ENCODE measurements around the gene SLCO3A1. TPM values are rescaled to one million over a fixed set of nuclear protein-coding genes. Genes with fewer than 3 reads are reported as not detected.
A peak's percentile ranks its signal among the peaks of the same experiment; 100 is the strongest.

Gene SLCO3A1
- total RNA-seq, 1 experiment from 2014 or later, result 23.4 TPM

GRCh38 chr15:92082006-92082843, 228.7 kb downstream of the SLCO3A1 start:
- in situ Hi-C loops (cut with HindIII; ENCODE audit: low pct_unique_long_range_greater_than_20kb, low sequenced_read_pairs), result no loop called here
- DNase-seq (ENCODE audit: low read depth), result peak; percentile 64

GRCh38 chr15:92083190-92083589, 229.7 kb downstream of the SLCO3A1 start:
- in situ Hi-C loops (cut with HindIII; ENCODE audit: low pct_unique_long_range_greater_than_20kb, low sequenced_read_pairs), result no loop called here
- no peak for DNase-seq (ENCODE audit: low read depth)

- in situ Hi-C loops (cut with HindIII; ENCODE audit: low pct_unique_long_range_greater_than_20kb, low sequenced_read_pairs), result no loop called here
- no peak for DNase-seq (ENCODE audit: low read depth)
These were observed 233.7 kb downstream of the SLCO3A1 start for GRCh38 chr15:92087211-92087610.

GRCh38 chr15:92091155-92091734, 237.7 kb downstream of the SLCO3A1 start:
- in situ Hi-C loops (cut with HindIII; ENCODE audit: low pct_unique_long_range_greater_than_20kb, low sequenced_read_pairs), result no loop called here
- no peak for DNase-seq (ENCODE audit: low read depth)

- no peak for DNase-seq (ENCODE audit: low read depth)
- in situ Hi-C loops (cut with HindIII; ENCODE audit: low pct_unique_long_range_greater_than_20kb, low sequenced_read_pairs), result no loop called here
These were observed 239.0 kb downstream of the SLCO3A1 start for GRCh38 chr15:92092289-92093105.

- no peak for DNase-seq (ENCODE audit: low read depth)
- in situ Hi-C loops (cut with HindIII; ENCODE audit: low pct_unique_long_range_greater_than_20kb, low sequenced_read_pairs), result no loop called here
These were observed 242.2 kb downstream of the SLCO3A1 start for GRCh38 chr15:92095693-92096092.

- DNase-seq (ENCODE audit: low read depth), result peak; percentile 44
- in situ Hi-C loops (cut with HindIII; ENCODE audit: low pct_unique_long_range_greater_than_20kb, low sequenced_read_pairs), result no loop called here
These were observed 244.1 kb downstream of the SLCO3A1 start for GRCh38 chr15:92097474-92098178.

GRCh38 chr15:92098869-92099268, 245.4 kb downstream of the SLCO3A1 start:
- in situ Hi-C loops (cut with HindIII; ENCODE audit: low pct_unique_long_range_greater_than_20kb, low sequenced_read_pairs), result no loop called here
- DNase-seq (ENCODE audit: low read depth), result no peak

- DNase-seq (ENCODE audit: low read depth), result no peak
- in situ Hi-C loops (cut with HindIII; ENCODE audit: low pct_unique_long_range_greater_than_20kb, low sequenced_read_pairs), result no loop called here
These were observed 246.8 kb downstream of the SLCO3A1 start for GRCh38 chr15:92100301-92100700.

GRCh38 chr15:92100751-92101150, 247.2 kb downstream of the SLCO3A1 start:
- in situ Hi-C loops (cut with HindIII; ENCODE audit: low pct_unique_long_range_greater_than_20kb, low sequenced_read_pairs), result no loop called here
- DNase-seq (ENCODE audit: low read depth), result no peak

- DNase-seq (ENCODE audit: low read depth), result no peak
- in situ Hi-C loops (cut with HindIII; ENCODE audit: low pct_unique_long_range_greater_than_20kb, low sequenced_read_pairs), result no loop called here
These were observed 248.3 kb downstream of the SLCO3A1 start for GRCh38 chr15:92101708-92102394.

GRCh38 chr15:92102395-92102755, 248.9 kb downstream of the SLCO3A1 start:
- in situ Hi-C loops (cut with HindIII; ENCODE audit: low pct_unique_long_range_greater_than_20kb, low sequenced_read_pairs), result no loop called here
- DNase-seq (ENCODE audit: low read depth), result no peak

GRCh38 chr15:92104072-92104471, 250.6 kb downstream of the SLCO3A1 start:
- DNase-seq (ENCODE audit: low read depth), result no peak
- in situ Hi-C loops (cut with HindIII; ENCODE audit: low pct_unique_long_range_greater_than_20kb, low sequenced_read_pairs), result no loop called here

- no peak for DNase-seq (ENCODE audit: low read depth)
- in situ Hi-C loops (cut with HindIII; ENCODE audit: low pct_unique_long_range_greater_than_20kb, low sequenced_read_pairs), result no loop called here
These were observed 252.1 kb downstream of the SLCO3A1 start for GRCh38 chr15:92105611-92106010.

- DNase-seq (ENCODE audit: low read depth), result no peak
- in situ Hi-C loops (cut with HindIII; ENCODE audit: low pct_unique_long_range_greater_than_20kb, low sequenced_read_pairs), result no loop called here
These were observed 254.0 kb downstream of the SLCO3A1 start for GRCh38 chr15:92107510-92107909.

- DNase-seq (ENCODE audit: low read depth), result no peak
- in situ Hi-C loops (cut with HindIII; ENCODE audit: low pct_unique_long_range_greater_than_20kb, low sequenced_read_pairs), result no loop called here
These were observed 255.8 kb downstream of the SLCO3A1 start for GRCh38 chr15:92109191-92109873.

GRCh38 chr15:92111291-92111690, 257.8 kb downstream of the SLCO3A1 start:
- DNase-seq (ENCODE audit: low read depth), result no peak
- in situ Hi-C loops (cut with HindIII; ENCODE audit: low pct_unique_long_range_greater_than_20kb, low sequenced_read_pairs), result no loop called here
